ENCODE results near the gene USH1C. TPM values are rescaled to one million over a fixed set of nuclear protein-coding genes. Genes with fewer than 3 reads are reported as not detected.

USH1C gene
- polyA plus RNA-seq, 3 donors: not detected

GRCh38 chr11:17469998-17470397 lies 74.2 kb downstream of the USH1C start:
- no peak overlapping the region for H3K9ac ChIP-seq (ENCODE audit: insufficient read depth, low read length, poor library complexity, severe bottlenecking)
- H3K79me2 ChIP-seq (ENCODE audit: insufficient read depth, low read length): no peaks in the 10 kb centered on the region
- DNase-seq: no peak
- no peak overlapping the region for H3K4me2 ChIP-seq (replicated peaks; ENCODE audit: extremely low read depth, low read length, poor library complexity, severe bottlenecking)
- H3K27me3 ChIP-seq (ENCODE audit: control insufficient read depth in 2 of 2, insufficient read depth in 2 of 2, low read length in 2 of 2): peaks cover 2 to 19% of the 10 kb centered on the region in 2 donors
- H3K27ac Mint-ChIP-seq: peak overlapping the region in 1 of 7 donors; percentile 4
- H3K4me3 Mint-ChIP-seq: no peak overlapping the region
- peaks cover 0 to 3% (median 0%) of the 10 kb centered on the region in 7 donors for H3K9me3 Mint-ChIP-seq
- H4K20me1 ChIP-seq (ENCODE audit: insufficient read depth, low read length): no peaks in the 10 kb centered on the region
- 92% methylated on average over 4 of the region's 6 CpGs for WGBS (ENCODE audit: insufficient coverage)
- no peaks in the 10 kb centered on the region for H3K36me3 Mint-ChIP-seq
- H2AFZ ChIP-seq (ENCODE audit: insufficient read depth, low read depth, low read length, poor library complexity, severe bottlenecking): no peak overlapping the region
- no peaks in the 10 kb centered on the region for H3K36me3 ChIP-seq (replicated peaks in 1 of 2; ENCODE audit: control insufficient read depth in 1 of 2, insufficient read depth in 2 of 2, low read length in 2 of 2)
- no peak overlapping the region for H3K27ac ChIP-seq (ENCODE audit: low read depth in 1 of 2, low read length in 2 of 2)
- no peak for TF ChIP-seq CTCF (IDR thresholded peaks at IDR 0.05)
- no peak overlapping the region for H3K4me3 ChIP-seq (replicated peaks in 1 of 3; ENCODE audit: low read depth in 2 of 3, low read length in 3 of 3)
- no peaks in the 10 kb centered on the region for H3K9me3 ChIP-seq (replicated peaks in 1 of 2; ENCODE audit: control insufficient read depth in 1 of 2, insufficient read depth in 1 of 2, low read length in 2 of 2)
- H3K4me1 ChIP-seq (ENCODE audit: control insufficient read depth in 1 of 2, insufficient read depth in 2 of 2, low read length in 2 of 2): no peaks in the 10 kb centered on the region
- intact Hi-C loops (cut with micrococcal nuclease): no loop called here
- H3K4me1 Mint-ChIP-seq: no peaks in the 10 kb centered on the region
- H3K27me3 Mint-ChIP-seq (ENCODE audit: low read depth in 3 of 3): peaks cover 14 to 28% (median 16%) of the 10 kb centered on the region in 3 donors

GRCh38 chr11:17468122-17468521 lies 76.1 kb downstream of the USH1C start:
- Histone ChIP-seq H3K27ac (ENCODE audit: low read depth in 1 of 2, low read length in 2 of 2) (no peak overlapping the region), H3K9ac (ENCODE audit: insufficient read depth, low read length, poor library complexity, severe bottlenecking) (no peak overlapping the region), H3K79me2 (ENCODE audit: insufficient read depth, low read length) (no peaks in the 10 kb centered on the region), H3K4me1 (ENCODE audit: control insufficient read depth in 1 of 2, insufficient read depth in 2 of 2, low read length in 2 of 2) (no peaks in the 10 kb centered on the region), H4K20me1 (ENCODE audit: insufficient read depth, low read length) (no peaks in the 10 kb centered on the region), H3K27me3 (ENCODE audit: control insufficient read depth in 2 of 2, insufficient read depth in 2 of 2, low read length in 2 of 2) (peaks cover 0 to under 1% of the 10 kb centered on the region in 2 donors), H3K4me3 (replicated peaks in 1 of 3; ENCODE audit: low read depth in 2 of 3, low read length in 3 of 3) (no peak overlapping the region), H3K4me2 (replicated peaks; ENCODE audit: extremely low read depth, low read length, poor library complexity, severe bottlenecking) (no peak overlapping the region), H2AFZ (ENCODE audit: insufficient read depth, low read depth, low read length, poor library complexity, severe bottlenecking) (no peak overlapping the region), H3K36me3 (replicated peaks in 1 of 2; ENCODE audit: control insufficient read depth in 1 of 2, insufficient read depth in 2 of 2, low read length in 2 of 2) (no peaks in the 10 kb centered on the region), H3K9me3 (replicated peaks in 1 of 2; ENCODE audit: control insufficient read depth in 1 of 2, insufficient read depth in 1 of 2, low read length in 2 of 2) (no peaks in the 10 kb centered on the region)
- H3K27ac Mint-ChIP-seq: no peak overlapping the region
- TF ChIP-seq CTCF (IDR thresholded peaks at IDR 0.05): no peak
- H3K36me3 Mint-ChIP-seq: no peaks in the 10 kb centered on the region
- intact Hi-C loops (cut with micrococcal nuclease): no loop called here
- peaks cover 0 to 3% (median 0%) of the 10 kb centered on the region in 7 donors for H3K9me3 Mint-ChIP-seq
- H3K27me3 Mint-ChIP-seq (ENCODE audit: low read depth in 3 of 3): peaks cover 4 to 9% (median 4%) of the 10 kb centered on the region in 3 donors
- no peak overlapping the region for H3K4me3 Mint-ChIP-seq
- WGBS (ENCODE audit: insufficient coverage): 90% methylated on average over 1 of the region's 4 CpGs
- DNase-seq: no peak
- H3K4me1 Mint-ChIP-seq: no peaks in the 10 kb centered on the region

Measured in CD14-positive monocyte (primary cell).